SJSA1 (cell line): ENCODE measurements around the gene DCDC2C. TPM values are rescaled to one million over a fixed set of nuclear protein-coding genes. Genes with fewer than 3 reads are reported as not detected.

Experiments used
- DNase-seq, 2 experiments: peaks; one replicate each; pipeline ENCODE4 v3.0.0-alpha.2; 2015 to 2020; ENCODE audit warnings: low spot score in 2 of 2, low read depth in 1 of 2
- H3K27ac ChIP-seq: fragments of 250-450 bp; sonication (Bioruptor Pico); 2 replicates; pipeline ENCODE4 v1.5.1; 2020; ENCODE audit warnings: mild to moderate bottlenecking, moderate library complexity
- H3K27me3 ChIP-seq: fragments of 250-450 bp; sonication (Bioruptor Pico); replicated peaks from 2 replicates; pipeline ENCODE4 v1.5.1; 2020; ENCODE audit warnings: mild to moderate bottlenecking, moderate library complexity
- H3K36me3 ChIP-seq: fragments of 250-450 bp; sonication (Bioruptor Pico); 2 replicates; pipeline ENCODE4 v1.5.1; 2020; ENCODE audit warnings: mild to moderate bottlenecking
- H3K4me1 ChIP-seq: fragments of 250-450 bp; sonication (Bioruptor Pico); replicated peaks from 2 replicates; pipeline ENCODE4 v1.6.1; 2021; ENCODE audit warnings: mild to moderate bottlenecking
- H3K4me3 ChIP-seq: fragments of 250-450 bp; sonication (Bioruptor Pico); 2 replicates; pipeline ENCODE4 v1.5.1; 2020; ENCODE audit warnings: mild to moderate bottlenecking
- H3K9me3 ChIP-seq: fragments of 250-450 bp; sonication (Bioruptor Pico); replicated peaks from 2 replicates; pipeline ENCODE4 v1.5.1; 2020; ENCODE audit warnings: mild to moderate bottlenecking
- total RNA-seq: library from RNA; depleted of rRNA; stranded (reverse); fragments of >200 nt; shearing (Covaris generic); gene quantifications from 2 replicates; pipeline ENCODE4 v1.2.3, GENCODE V29; 2014

Gene DCDC2C
- total RNA-seq, 1 experiment from 2014 or later = not detected

DNA sequence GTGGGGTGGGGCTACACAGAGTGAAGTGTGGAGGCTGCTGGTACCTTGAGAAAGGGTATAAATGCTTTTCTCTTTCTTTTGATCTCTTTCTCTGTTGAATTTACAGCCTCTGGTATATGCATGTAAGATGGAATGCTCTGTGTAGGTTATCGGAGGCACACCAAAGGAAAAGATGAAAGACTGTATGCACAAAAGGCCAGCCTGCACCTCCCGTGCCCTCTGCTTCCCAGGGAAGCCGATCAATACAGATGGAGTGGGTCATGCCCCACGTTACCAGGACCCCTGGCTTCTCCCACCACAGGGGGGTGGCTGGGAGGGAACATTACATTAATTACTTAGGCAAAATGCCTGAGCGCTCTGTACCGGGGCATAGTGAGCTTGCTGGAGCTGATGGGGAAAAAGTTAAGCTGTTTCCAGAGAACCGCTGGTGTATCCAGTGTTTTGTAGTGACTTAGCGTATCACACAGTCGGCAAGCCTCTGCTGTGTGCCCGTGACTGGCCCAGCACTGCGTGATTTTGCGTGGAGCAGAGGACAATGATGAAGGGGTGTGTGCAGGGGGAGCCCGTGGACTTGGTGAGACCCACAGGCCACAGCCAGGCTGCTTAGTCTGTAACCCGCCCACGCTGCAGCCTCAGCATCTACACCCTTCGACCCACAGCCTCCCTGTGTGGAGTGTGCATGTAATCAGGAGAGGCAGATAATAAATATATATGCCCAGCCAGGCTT lies 37.3 kb upstream of the DCDC2C start:
- Histone ChIP-seq H3K27me3 (no peaks in the 10 kb centered on the region), H3K4me3 (no peak overlapping the region), H3K36me3 (no peaks in the 10 kb centered on the region), H3K9me3 (no peaks in the 10 kb centered on the region), H3K27ac (no peak overlapping the region), H3K4me1 (no peaks in the 10 kb centered on the region)
- DNase-seq = peak in 1 of 2 experiments; percentile 25

DNA sequence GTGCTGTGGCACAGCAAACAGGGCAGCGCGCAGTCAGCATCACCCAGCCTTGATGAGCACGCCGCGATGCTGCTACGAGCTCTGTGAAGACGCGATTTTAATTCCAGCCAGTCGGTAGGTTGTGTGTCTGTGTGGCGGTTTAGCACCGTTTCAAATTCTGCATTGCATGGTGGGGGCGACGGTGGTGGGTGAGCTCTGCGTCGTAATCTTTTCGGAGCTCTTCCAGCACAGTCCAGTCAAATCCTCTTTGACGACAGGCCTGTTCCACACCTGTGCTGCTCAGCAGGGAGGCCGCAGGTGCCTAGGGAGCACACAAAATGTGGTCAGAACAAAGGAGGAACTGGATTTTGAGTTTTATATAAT lies 36.8 kb upstream of the DCDC2C start:
- Histone ChIP-seq H3K4me3 (no peak overlapping the region), H3K27ac (no peak overlapping the region), H3K27me3 (no peaks in the 10 kb centered on the region), H3K9me3 (no peaks in the 10 kb centered on the region), H3K4me1 (no peaks in the 10 kb centered on the region), H3K36me3 (no peaks in the 10 kb centered on the region)
- peak in 1 of 2 experiments; percentile 28 for DNase-seq

DNA sequence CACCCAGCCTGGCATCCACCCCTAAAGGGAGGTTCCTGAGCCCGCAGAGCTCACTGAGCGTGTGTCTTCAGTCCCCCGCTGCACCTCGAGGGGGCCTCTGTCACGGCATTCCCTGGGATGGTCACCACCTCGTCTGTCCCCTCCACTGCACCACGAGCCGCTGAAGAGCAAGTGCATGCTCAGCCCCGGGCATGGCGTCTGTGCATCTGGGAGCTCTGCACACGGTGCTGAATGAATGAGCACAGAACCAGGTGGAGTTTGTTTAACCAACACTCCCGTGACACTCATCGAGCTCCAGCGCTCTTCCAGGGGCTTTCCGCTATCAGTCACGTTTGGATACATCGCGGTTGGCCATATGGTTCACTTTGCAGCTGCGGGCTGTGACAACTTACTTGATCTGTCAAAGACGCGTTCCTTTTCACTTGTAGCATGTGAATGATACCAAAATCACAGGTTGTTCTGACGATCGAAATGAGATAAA lies 36.2 kb upstream of the DCDC2C start:
- peak in 1 of 2 experiments; percentile 35 for DNase-seq

GRCh38 chr2:3669656-3670055 lies 33.7 kb upstream of the DCDC2C start:
- H3K36me3 ChIP-seq = no peaks in the 10 kb centered on the region
- no peaks in the 10 kb centered on the region for H3K4me1 ChIP-seq
- H3K4me3 ChIP-seq = no peak overlapping the region
- H3K27me3 ChIP-seq = 0 out of 2 replicates have a peak, but pooled peaks cover 4% of the 10 kb centered on the region
- H3K27ac ChIP-seq = no peak overlapping the region
- no peaks in the 10 kb centered on the region for H3K9me3 ChIP-seq
- peak in 1 of 2 experiments; percentile 24 for DNase-seq

More for the DNA sequence above, 36.2 kb upstream of the DCDC2C start:
- Histone ChIP-seq H3K27me3 (no peaks in the 10 kb centered on the region), H3K4me1 (no peaks in the 10 kb centered on the region), H3K9me3 (no peaks in the 10 kb centered on the region), H3K36me3 (no peaks in the 10 kb centered on the region), H3K4me3 (no peak overlapping the region), H3K27ac (no peak overlapping the region)

- no peak overlapping the region for H3K27ac ChIP-seq
- no peaks in the 10 kb centered on the region for H3K9me3 ChIP-seq
- no peaks in the 10 kb centered on the region for H3K36me3 ChIP-seq
- 0 out of 2 replicates have a peak, but pooled peaks cover 4% of the 10 kb centered on the region for H3K27me3 ChIP-seq
- peak in 1 of 2 experiments; percentile 32 for DNase-seq
- H3K4me1 ChIP-seq = no peaks in the 10 kb centered on the region
- H3K4me3 ChIP-seq = no peak overlapping the region
These were observed 33.0 kb upstream of the DCDC2C start for GRCh38 chr2:3670376-3670775.

GRCh38 chr2:3670941-3671340 lies 32.4 kb upstream of the DCDC2C start:
- no peak overlapping the region for H3K27ac ChIP-seq
- H3K9me3 ChIP-seq = no peaks in the 10 kb centered on the region
- H3K4me3 ChIP-seq = no peak overlapping the region
- no peaks in the 10 kb centered on the region for H3K36me3 ChIP-seq
- no peaks in the 10 kb centered on the region for H3K4me1 ChIP-seq
- DNase-seq = peak in 1 of 2 experiments; percentile 16
- 0 out of 2 replicates have a peak, but pooled peaks cover 4% of the 10 kb centered on the region for H3K27me3 ChIP-seq

- no peak overlapping the region for H3K4me3 ChIP-seq
- H3K4me1 ChIP-seq = no peaks in the 10 kb centered on the region
- 0 out of 2 replicates have a peak, but pooled peaks cover 4% of the 10 kb centered on the region for H3K27me3 ChIP-seq
- no peak overlapping the region for H3K27ac ChIP-seq
- no peaks in the 10 kb centered on the region for H3K9me3 ChIP-seq
- DNase-seq = no peak
- no peaks in the 10 kb centered on the region for H3K36me3 ChIP-seq
These were observed 30.3 kb upstream of the DCDC2C start for GRCh38 chr2:3672861-3673678.

- Histone ChIP-seq H3K9me3 (no peaks in the 10 kb centered on the region), H3K36me3 (no peaks in the 10 kb centered on the region), H3K27me3 (0 out of 2 replicates have a peak, but pooled peaks cover 4% of the 10 kb centered on the region), H3K4me1 (no peaks in the 10 kb centered on the region), H3K27ac (no peak overlapping the region), H3K4me3 (no peak overlapping the region)
- no peak for DNase-seq
These were observed 29.1 kb upstream of the DCDC2C start for GRCh38 chr2:3674066-3674845.

- Histone ChIP-seq H3K27me3 (0 out of 2 replicates have a peak, but pooled peaks cover 4% of the 10 kb centered on the region), H3K36me3 (no peaks in the 10 kb centered on the region), H3K4me3 (no peak overlapping the region), H3K27ac (no peak overlapping the region), H3K4me1 (no peaks in the 10 kb centered on the region), H3K9me3 (no peaks in the 10 kb centered on the region)
- no peak for DNase-seq
These were observed 27.7 kb upstream of the DCDC2C start for GRCh38 chr2:3675687-3676086.

DNA sequence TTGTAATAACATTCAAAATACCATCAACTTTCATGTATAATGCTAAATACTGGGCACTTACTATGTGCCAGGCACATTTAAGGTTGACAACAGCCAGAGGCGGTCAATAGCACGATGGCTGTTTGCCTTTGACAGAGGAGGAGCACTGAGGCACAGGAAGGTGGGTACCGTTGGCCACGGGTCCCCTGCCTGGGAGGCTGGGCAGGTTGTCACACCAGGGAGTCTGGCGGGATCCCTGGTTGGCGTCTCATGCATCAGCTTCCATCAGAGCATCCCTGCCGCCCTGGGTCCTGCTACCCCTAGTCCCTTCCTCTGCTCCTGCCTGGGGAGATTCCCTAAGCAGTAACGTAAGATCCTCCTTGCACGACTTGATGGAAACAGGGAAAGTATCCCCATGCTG lies 25.9 kb upstream of the DCDC2C start:
- no peaks in the 10 kb centered on the region for H3K4me1 ChIP-seq
- H3K27ac ChIP-seq = no peak overlapping the region
- H3K36me3 ChIP-seq = no peaks in the 10 kb centered on the region
- H3K9me3 ChIP-seq = no peaks in the 10 kb centered on the region
- H3K27me3 ChIP-seq = 0 out of 2 replicates have a peak, but pooled peaks cover 4% of the 10 kb centered on the region
- H3K4me3 ChIP-seq = no peak overlapping the region
- DNase-seq = no peak

DNA sequence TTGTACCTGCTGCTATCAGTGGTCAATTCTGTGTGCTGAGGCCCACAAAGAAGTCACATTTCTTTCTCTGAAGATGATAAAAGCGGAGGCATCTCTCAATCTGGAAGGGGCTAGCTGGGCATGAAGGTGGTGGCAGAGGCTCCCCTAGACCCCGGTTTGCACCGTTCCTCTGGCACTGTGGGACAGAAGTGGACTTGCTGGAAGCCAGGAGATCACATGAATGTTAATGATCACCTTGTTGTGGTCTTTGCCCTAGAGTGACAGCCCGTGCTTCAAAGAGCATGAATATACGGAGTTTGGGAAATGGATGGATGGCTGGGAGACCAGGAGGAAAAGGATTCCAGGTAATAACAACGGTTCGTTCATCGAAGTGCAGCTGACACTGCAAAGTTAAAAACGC lies 25.2 kb upstream of the DCDC2C start:
- no peaks in the 10 kb centered on the region for H3K9me3 ChIP-seq

GRCh38 chr2:3679180-3679579 lies 24.2 kb upstream of the DCDC2C start:
- no peaks in the 10 kb centered on the region for H3K27me3 ChIP-seq
- H3K9me3 ChIP-seq = no peaks in the 10 kb centered on the region
- no peaks in the 10 kb centered on the region for H3K36me3 ChIP-seq
- no peak overlapping the region for H3K4me3 ChIP-seq
- no peak for DNase-seq
- H3K4me1 ChIP-seq = no peaks in the 10 kb centered on the region
- no peak overlapping the region for H3K27ac ChIP-seq

More for the DNA sequence above, 25.2 kb upstream of the DCDC2C start:
- Histone ChIP-seq H3K4me1 (no peaks in the 10 kb centered on the region), H3K4me3 (no peak overlapping the region), H3K27ac (no peak overlapping the region), H3K27me3 (0 out of 2 replicates have a peak, but pooled peaks cover 4% of the 10 kb centered on the region), H3K36me3 (no peaks in the 10 kb centered on the region)
- no peak for DNase-seq

DNA sequence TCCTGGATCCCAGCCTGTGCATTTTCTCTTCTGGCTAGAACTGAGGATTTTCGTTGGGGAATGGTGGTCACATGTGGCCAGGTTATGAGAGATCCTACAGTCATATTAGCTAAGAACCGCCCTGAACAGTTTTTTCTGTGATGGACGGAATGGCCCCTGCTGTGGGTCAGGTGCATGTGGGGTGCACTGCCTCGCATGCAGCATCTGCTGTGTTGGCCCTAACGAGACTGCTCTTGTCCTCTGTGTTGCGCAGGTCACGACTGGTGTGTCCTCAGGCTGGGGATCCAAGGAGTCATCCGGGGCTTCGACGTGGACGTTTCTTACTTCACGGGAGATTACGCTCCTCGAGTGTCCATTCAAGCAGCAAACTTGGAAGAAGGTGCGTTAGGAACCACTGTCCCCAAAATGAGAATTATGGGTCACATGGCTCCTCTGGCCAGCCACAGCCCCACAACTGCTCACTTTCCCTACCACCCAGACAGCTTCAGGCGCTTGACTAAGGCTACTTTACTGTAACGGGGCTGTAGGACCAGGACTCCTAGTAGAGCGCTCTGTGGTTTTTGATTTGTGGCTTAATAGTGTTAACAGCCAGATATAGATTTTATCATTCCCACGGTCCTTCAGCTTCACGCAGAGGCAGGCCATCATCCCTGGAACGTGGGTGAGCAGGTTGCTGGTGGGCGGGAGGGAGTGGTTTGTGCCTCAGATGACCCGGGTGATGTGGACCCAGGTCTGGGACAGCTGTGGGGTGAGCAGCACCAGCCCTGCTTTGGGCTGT lies 23.6 kb upstream of the DCDC2C start:
- DNase-seq = no peak
- H3K27ac ChIP-seq = no peak overlapping the region
- no peaks in the 10 kb centered on the region for H3K4me1 ChIP-seq
- no peaks in the 10 kb centered on the region for H3K27me3 ChIP-seq
- H3K4me3 ChIP-seq = no peak overlapping the region
- H3K36me3 ChIP-seq = no peaks in the 10 kb centered on the region
- no peaks in the 10 kb centered on the region for H3K9me3 ChIP-seq
